ENCODE measurements around the gene ANKRD60.

ANKRD60 gene

GRCh38 chr20:58202044-58202443 lies 26.4 kb downstream of the ANKRD60 start:
- Histone ChIP-seq H3K9ac (ENCODE audit: low read length) (no peak overlapping the region), H3K4me1 (ENCODE audit: control insufficient read depth, insufficient read depth, low read length) (no peaks in the 10 kb centered on the region), H3K9me3 (ENCODE audit: control insufficient read depth, insufficient read depth, low read depth, low read length) (no peaks in the 10 kb centered on the region), H3K4me3 (ENCODE audit: low read depth, low read length) (no peak overlapping the region), H3K27me3 (ENCODE audit: control insufficient read depth, insufficient read depth, low read length) (no peaks in the 10 kb centered on the region; the same call in 1 of the 2 replicates), H3K36me3 (ENCODE audit: control insufficient read depth, insufficient read depth, low read length) (no peaks in the 10 kb centered on the region), H3K27ac (ENCODE audit: low read depth, low read length) (no peak overlapping the region)

GRCh38 chr20:58201616-58202015 lies 26.8 kb downstream of the ANKRD60 start:
- no peak overlapping the region for H3K9ac ChIP-seq (ENCODE audit: low read length)
- H3K27me3 ChIP-seq (ENCODE audit: control insufficient read depth, insufficient read depth, low read length): no peaks in the 10 kb centered on the region; the same call in 1 of the 2 replicates
- H3K36me3 ChIP-seq (ENCODE audit: control insufficient read depth, insufficient read depth, low read length): no peaks in the 10 kb centered on the region
- H3K4me3 ChIP-seq (ENCODE audit: low read depth, low read length): no peak overlapping the region
- no peaks in the 10 kb centered on the region for H3K9me3 ChIP-seq (ENCODE audit: control insufficient read depth, insufficient read depth, low read depth, low read length)
- no peaks in the 10 kb centered on the region for H3K4me1 ChIP-seq (ENCODE audit: control insufficient read depth, insufficient read depth, low read length)
- H3K27ac ChIP-seq (ENCODE audit: low read depth, low read length): no peak overlapping the region

GRCh38 chr20:58199469-58199868 lies 29.0 kb downstream of the ANKRD60 start:
- Histone ChIP-seq H3K36me3 (ENCODE audit: control insufficient read depth, insufficient read depth, low read length) (no peaks in the 10 kb centered on the region), H3K9me3 (ENCODE audit: control insufficient read depth, insufficient read depth, low read depth, low read length) (no peaks in the 10 kb centered on the region), H3K27me3 (ENCODE audit: control insufficient read depth, insufficient read depth, low read length) (no peaks in the 10 kb centered on the region; the same call in 1 of the 2 replicates), H3K4me3 (ENCODE audit: low read depth, low read length) (no peak overlapping the region), H3K9ac (ENCODE audit: low read length) (no peak overlapping the region), H3K4me1 (ENCODE audit: control insufficient read depth, insufficient read depth, low read length) (no peaks in the 10 kb centered on the region), H3K27ac (ENCODE audit: low read depth, low read length) (no peak overlapping the region)

GRCh38 chr20:58198901-58199355 lies 29.5 kb downstream of the ANKRD60 start:
- Histone ChIP-seq H3K9me3 (ENCODE audit: control insufficient read depth, insufficient read depth, low read depth, low read length) (no peaks in the 10 kb centered on the region), H3K4me1 (ENCODE audit: control insufficient read depth, insufficient read depth, low read length) (no peaks in the 10 kb centered on the region), H3K27ac (ENCODE audit: low read depth, low read length) (no peak overlapping the region), H3K27me3 (ENCODE audit: control insufficient read depth, insufficient read depth, low read length) (no peaks in the 10 kb centered on the region; the same call in 1 of the 2 replicates), H3K4me3 (ENCODE audit: low read depth, low read length) (no peak overlapping the region), H3K36me3 (ENCODE audit: control insufficient read depth, insufficient read depth, low read length) (no peaks in the 10 kb centered on the region), H3K9ac (ENCODE audit: low read length) (no peak overlapping the region)

- H3K36me3 ChIP-seq (ENCODE audit: control insufficient read depth, insufficient read depth, low read length): no peaks in the 10 kb centered on the region
- no peak overlapping the region for H3K27ac ChIP-seq (ENCODE audit: low read depth, low read length)
- H3K9ac ChIP-seq (ENCODE audit: low read length): no peak overlapping the region
- no peak overlapping the region for H3K4me3 ChIP-seq (ENCODE audit: low read depth, low read length)
- no peaks in the 10 kb centered on the region for H3K4me1 ChIP-seq (ENCODE audit: control insufficient read depth, insufficient read depth, low read length)
- H3K27me3 ChIP-seq (ENCODE audit: control insufficient read depth, insufficient read depth, low read length): no peaks in the 10 kb centered on the region; the same call in 1 of the 2 replicates
- H3K9me3 ChIP-seq (ENCODE audit: control insufficient read depth, insufficient read depth, low read depth, low read length): no peaks in the 10 kb centered on the region
Measured at GRCh38 chr20:58198384-58198783, 30.1 kb downstream of the ANKRD60 start.

GRCh38 chr20:58197185-58197469 lies 31.3 kb downstream of the ANKRD60 start:
- Histone ChIP-seq H3K27me3 (ENCODE audit: control insufficient read depth, insufficient read depth, low read length) (peaks cover 2% of the 10 kb centered on the region; the same call in 1 of the 2 replicates), H3K4me3 (ENCODE audit: low read depth, low read length) (no peak overlapping the region), H3K9ac (ENCODE audit: low read length) (no peak overlapping the region), H3K9me3 (ENCODE audit: control insufficient read depth, insufficient read depth, low read depth, low read length) (no peaks in the 10 kb centered on the region), H3K4me1 (ENCODE audit: control insufficient read depth, insufficient read depth, low read length) (no peaks in the 10 kb centered on the region), H3K27ac (ENCODE audit: low read depth, low read length) (no peak overlapping the region), H3K36me3 (ENCODE audit: control insufficient read depth, insufficient read depth, low read length) (no peaks in the 10 kb centered on the region)

- Histone ChIP-seq H3K9me3 (ENCODE audit: control insufficient read depth, insufficient read depth, low read depth, low read length) (no peaks in the 10 kb centered on the region), H3K27ac (ENCODE audit: low read depth, low read length) (no peak overlapping the region), H3K9ac (ENCODE audit: low read length) (no peak overlapping the region), H3K4me3 (ENCODE audit: low read depth, low read length) (no peak overlapping the region), H3K36me3 (ENCODE audit: control insufficient read depth, insufficient read depth, low read length) (no peaks in the 10 kb centered on the region), H3K4me1 (ENCODE audit: control insufficient read depth, insufficient read depth, low read length) (no peaks in the 10 kb centered on the region), H3K27me3 (ENCODE audit: control insufficient read depth, insufficient read depth, low read length) (peaks cover 7% of the 10 kb centered on the region; the same call in 1 of the 2 replicates)
Measured at GRCh38 chr20:58196402-58197184, 31.9 kb downstream of the ANKRD60 start.

GRCh38 chr20:58195047-58195446 lies 33.4 kb downstream of the ANKRD60 start:
- H3K36me3 ChIP-seq (ENCODE audit: control insufficient read depth, insufficient read depth, low read length): no peaks in the 10 kb centered on the region
- H3K27ac ChIP-seq (ENCODE audit: low read depth, low read length): no peak overlapping the region
- no peaks in the 10 kb centered on the region for H3K4me1 ChIP-seq (ENCODE audit: control insufficient read depth, insufficient read depth, low read length)
- H3K27me3 ChIP-seq (ENCODE audit: control insufficient read depth, insufficient read depth, low read length): peaks cover 8% of the 10 kb centered on the region; the same call in 1 of the 2 replicates
- H3K9ac ChIP-seq (ENCODE audit: low read length): no peak overlapping the region
- no peak overlapping the region for H3K4me3 ChIP-seq (ENCODE audit: low read depth, low read length)
- no peaks in the 10 kb centered on the region for H3K9me3 ChIP-seq (ENCODE audit: control insufficient read depth, insufficient read depth, low read depth, low read length)

GRCh38 chr20:58194175-58194791 lies 34.2 kb downstream of the ANKRD60 start:
- H3K36me3 ChIP-seq (ENCODE audit: control insufficient read depth, insufficient read depth, low read length): no peaks in the 10 kb centered on the region
- H3K4me1 ChIP-seq (ENCODE audit: control insufficient read depth, insufficient read depth, low read length): no peaks in the 10 kb centered on the region
- peaks cover 8% of the 10 kb centered on the region; the same call in 1 of the 2 replicates for H3K27me3 ChIP-seq (ENCODE audit: control insufficient read depth, insufficient read depth, low read length)
- no peaks in the 10 kb centered on the region for H3K9me3 ChIP-seq (ENCODE audit: control insufficient read depth, insufficient read depth, low read depth, low read length)
- H3K4me3 ChIP-seq (ENCODE audit: low read depth, low read length): no peak overlapping the region
- no peak overlapping the region for H3K9ac ChIP-seq (ENCODE audit: low read length)
- H3K27ac ChIP-seq (ENCODE audit: low read depth, low read length): no peak overlapping the region

GRCh38 chr20:58192567-58192966 lies 35.9 kb downstream of the ANKRD60 start:
- Histone ChIP-seq H3K27ac (ENCODE audit: low read depth, low read length) (no peak overlapping the region), H3K9ac (ENCODE audit: low read length) (no peak overlapping the region), H3K4me1 (ENCODE audit: control insufficient read depth, insufficient read depth, low read length) (no peaks in the 10 kb centered on the region), H3K27me3 (ENCODE audit: control insufficient read depth, insufficient read depth, low read length) (peaks cover 8% of the 10 kb centered on the region; the same call in 1 of the 2 replicates), H3K9me3 (ENCODE audit: control insufficient read depth, insufficient read depth, low read depth, low read length) (no peaks in the 10 kb centered on the region), H3K36me3 (ENCODE audit: control insufficient read depth, insufficient read depth, low read length) (no peaks in the 10 kb centered on the region), H3K4me3 (ENCODE audit: low read depth, low read length) (no peak overlapping the region)

- Histone ChIP-seq H3K27ac (ENCODE audit: low read depth, low read length) (no peak overlapping the region), H3K27me3 (ENCODE audit: control insufficient read depth, insufficient read depth, low read length) (peaks cover 8% of the 10 kb centered on the region; the same call in 1 of the 2 replicates), H3K9ac (ENCODE audit: low read length) (no peak overlapping the region), H3K4me3 (ENCODE audit: low read depth, low read length) (no peak overlapping the region), H3K36me3 (ENCODE audit: control insufficient read depth, insufficient read depth, low read length) (no peaks in the 10 kb centered on the region), H3K9me3 (ENCODE audit: control insufficient read depth, insufficient read depth, low read depth, low read length) (no peaks in the 10 kb centered on the region), H3K4me1 (ENCODE audit: control insufficient read depth, insufficient read depth, low read length) (no peaks in the 10 kb centered on the region)
Measured at GRCh38 chr20:58192065-58192464, 36.4 kb downstream of the ANKRD60 start.

Measured in HUES6 (cell line).